ENCODE data around the gene RELT. TPM values are rescaled to one million over a fixed set of nuclear protein-coding genes. Genes with fewer than 3 reads are reported as not detected.
A peak's percentile ranks its signal among the peaks of the same experiment; 100 is the strongest.

RELT gene
- total RNA-seq, 1 donor from 2014 or later, result 5.2 TPM

- H3K27ac ChIP-seq (ENCODE audit: low read depth, low read length), result peak overlapping the region; percentile 74
- Mint-ChIP-seq H3K27ac (ENCODE audit: unreplicated experiment) (peak overlapping the region; percentile 91), H3K36me3 (ENCODE audit: low read depth, unreplicated experiment) (peaks cover 2% of the 10 kb centered on the region), H3K4me1 (ENCODE audit: low read depth, unreplicated experiment) (peaks cover 61% of the 10 kb centered on the region), H3K27me3 (ENCODE audit: low read depth, unreplicated experiment) (no peaks in the 10 kb centered on the region), H3K9me3 (ENCODE audit: unreplicated experiment) (no peaks in the 10 kb centered on the region), H3K4me3 (ENCODE audit: unreplicated experiment) (no peak overlapping the region)
- no peak overlapping the region for H3K4me3 ChIP-seq (ENCODE audit: insufficient read depth, low read depth, low read length)
- H3K9me3 ChIP-seq (ENCODE audit: insufficient read depth, low read depth, low read length), result no peaks in the 10 kb centered on the region
- DNase-seq (ENCODE audit: low read depth), result no peak
- H4K20me1 ChIP-seq (ENCODE audit: insufficient read depth, low read length), result peaks cover 89% of the 10 kb centered on the region
- H3K79me2 ChIP-seq (ENCODE audit: insufficient read depth, low read length), result peaks cover 85% of the 10 kb centered on the region
- H3K4me1 ChIP-seq (ENCODE audit: insufficient read depth, low read length), result peaks cover 57% of the 10 kb centered on the region
- H2AFZ ChIP-seq (ENCODE audit: low read depth, low read length), result no peak overlapping the region
- H3K27me3 ChIP-seq (ENCODE audit: insufficient read depth, low read length), result no peaks in the 10 kb centered on the region
- H3K9ac ChIP-seq (ENCODE audit: low read length), result peak overlapping the region; percentile 75
- H3K4me2 ChIP-seq (ENCODE audit: low read length), result peak overlapping the region; percentile 80
- H3K36me3 ChIP-seq (ENCODE audit: insufficient read depth, low read length), result peaks cover 7% of the 10 kb centered on the region
- no peak for TF ChIP-seq CTCF (IDR thresholded peaks at IDR 0.05; ENCODE audit: insufficient read depth, low read depth, low read length)
- no peak for TF ChIP-seq EZH2 (IDR thresholded peaks at IDR 0.05; ENCODE audit: insufficient read depth, low read length)
- no peak for FAIRE-seq
These were observed 43.0 kb upstream of the RELT start for GRCh38 chr11:73333173-73333572.

GRCh38 chr11:73333640-73334383 lies 42.4 kb upstream of the RELT start:
- Histone ChIP-seq H3K4me2 (ENCODE audit: low read length) (peak overlapping the region; percentile 80), H3K9me3 (ENCODE audit: insufficient read depth, low read depth, low read length) (no peaks in the 10 kb centered on the region), H3K79me2 (ENCODE audit: insufficient read depth, low read length) (peaks cover 85% of the 10 kb centered on the region), H4K20me1 (ENCODE audit: insufficient read depth, low read length) (peaks cover 90% of the 10 kb centered on the region), H3K27me3 (ENCODE audit: insufficient read depth, low read length) (no peaks in the 10 kb centered on the region), H3K4me3 (ENCODE audit: insufficient read depth, low read depth, low read length) (no peak overlapping the region), H3K27ac (ENCODE audit: low read depth, low read length) (peak overlapping the region; percentile 74), H3K4me1 (ENCODE audit: insufficient read depth, low read length) (peaks cover 57% of the 10 kb centered on the region), H3K9ac (ENCODE audit: low read length) (peak overlapping the region; percentile 75), H3K36me3 (ENCODE audit: insufficient read depth, low read length) (peaks cover 7% of the 10 kb centered on the region), H2AFZ (ENCODE audit: low read depth, low read length) (no peak overlapping the region)
- no peaks in the 10 kb centered on the region for H3K27me3 Mint-ChIP-seq (ENCODE audit: low read depth, unreplicated experiment)
- no peaks in the 10 kb centered on the region for H3K9me3 Mint-ChIP-seq (ENCODE audit: unreplicated experiment)
- FAIRE-seq (no peak), DNase-seq (ENCODE audit: low read depth) (no peak)
- no peaks in the 10 kb centered on the region for H3K36me3 Mint-ChIP-seq (ENCODE audit: low read depth, unreplicated experiment)
- H3K27ac Mint-ChIP-seq (ENCODE audit: unreplicated experiment), result peak overlapping the region; percentile 91
- peak overlapping the region; percentile 67 for H3K4me3 Mint-ChIP-seq (ENCODE audit: unreplicated experiment)
- H3K4me1 Mint-ChIP-seq (ENCODE audit: low read depth, unreplicated experiment), result peaks cover 61% of the 10 kb centered on the region
- no peak for TF ChIP-seq EZH2 (IDR thresholded peaks at IDR 0.05; ENCODE audit: insufficient read depth, low read length)
- no peak for TF ChIP-seq CTCF (IDR thresholded peaks at IDR 0.05; ENCODE audit: insufficient read depth, low read depth, low read length)

All from astrocyte (in vitro differentiated cells and primary cell).